GM21576 (cell line): ENCODE measurements around the gene LIN28B.
"Not testable (repeated sequence)": the region's sequence is repeated elsewhere in the genome, so short reads cannot be mapped to it uniquely, and the experiment has no call there.

Experiments used
- ATAC-seq: cut with Tn5 transposase; IDR thresholded peaks from one replicate; pipeline ENCODE4 v1.9.1; 2021; ENCODE audit warnings: mild to moderate bottlenecking, moderate library complexity; ENCODE audit not compliant: unreplicated experiment

The LIN28B gene

DNA sequence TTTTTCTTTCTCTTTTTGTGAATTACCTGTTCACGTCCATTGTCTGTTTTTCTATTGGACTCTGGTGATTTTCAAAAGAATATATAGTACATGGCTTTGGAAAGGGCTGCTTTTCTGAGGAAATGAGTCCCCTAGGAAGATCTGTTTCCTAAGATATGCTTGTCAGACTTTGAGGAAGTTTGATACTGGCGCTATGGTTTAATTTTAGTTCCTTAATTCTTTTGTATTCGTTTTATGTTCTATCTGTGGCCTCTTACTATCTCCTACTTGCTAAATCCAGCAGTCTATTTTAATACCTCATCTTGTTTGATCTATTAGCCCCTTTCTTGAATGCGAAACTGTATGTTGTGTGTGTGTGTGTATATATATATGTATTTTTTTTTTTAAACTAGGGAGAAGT, 101.9 kb downstream of the LIN28B start:
- ATAC-seq = no peak

GRCh38 chr6:105066233-105066632, 109.3 kb downstream of the LIN28B start:
- no peak for ATAC-seq

- ATAC-seq = no peak
Observed at GRCh38 chr6:105066836-105067235, 109.9 kb downstream of the LIN28B start.

DNA sequence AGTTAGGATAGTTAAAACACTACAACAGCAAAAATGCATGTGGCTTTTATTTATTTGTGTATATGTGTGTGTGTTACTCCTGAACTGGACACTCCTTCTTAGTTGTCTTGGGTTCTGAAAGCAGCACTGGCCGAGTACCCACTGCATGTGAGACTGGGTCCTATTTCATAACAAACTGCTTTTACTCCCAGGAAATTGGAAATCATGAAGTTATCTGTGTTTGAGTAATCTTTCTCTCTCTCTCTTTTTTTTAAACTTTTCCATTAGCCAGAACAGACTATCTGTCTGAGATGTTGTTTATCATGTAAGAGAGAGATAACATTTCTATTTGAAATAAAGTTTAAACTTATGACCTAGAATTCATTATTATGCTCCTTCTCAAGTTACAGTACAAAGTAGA, 110.4 kb downstream of the LIN28B start:
- ATAC-seq = no peak

DNA sequence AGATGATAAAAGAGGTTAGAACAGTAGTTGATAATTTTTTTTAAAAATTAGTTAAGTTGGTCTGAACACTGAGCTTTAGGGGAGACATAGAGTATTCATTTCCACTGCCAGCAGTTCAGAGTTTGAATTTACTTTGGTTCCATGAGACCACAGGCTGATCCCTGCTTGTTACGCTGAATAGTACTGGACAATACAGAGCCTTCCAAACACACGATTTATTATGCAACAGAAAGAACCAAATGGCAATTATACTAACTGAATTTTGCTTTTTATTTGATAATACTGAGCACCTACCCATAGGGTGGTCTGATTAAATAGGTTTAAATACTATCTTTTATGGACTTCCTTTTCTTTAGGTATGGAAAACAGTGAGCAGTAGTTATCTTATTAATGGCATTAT, 111.5 kb downstream of the LIN28B start:
- no peak for ATAC-seq

- ATAC-seq = no peak
Observed at GRCh38 chr6:105069821-105070445, 113.0 kb downstream of the LIN28B start.

GRCh38 chr6:105072798-105073199, 115.9 kb downstream of the LIN28B start:
- no peak for ATAC-seq

GRCh38 chr6:105075210-105075609, 118.3 kb downstream of the LIN28B start:
- ATAC-seq = no peak

GRCh38 chr6:105076418-105076817, 119.5 kb downstream of the LIN28B start:
- not testable (repeated sequence) for ATAC-seq

- ATAC-seq = no peak
Observed at GRCh38 chr6:105077596-105078385, 120.9 kb downstream of the LIN28B start.

DNA sequence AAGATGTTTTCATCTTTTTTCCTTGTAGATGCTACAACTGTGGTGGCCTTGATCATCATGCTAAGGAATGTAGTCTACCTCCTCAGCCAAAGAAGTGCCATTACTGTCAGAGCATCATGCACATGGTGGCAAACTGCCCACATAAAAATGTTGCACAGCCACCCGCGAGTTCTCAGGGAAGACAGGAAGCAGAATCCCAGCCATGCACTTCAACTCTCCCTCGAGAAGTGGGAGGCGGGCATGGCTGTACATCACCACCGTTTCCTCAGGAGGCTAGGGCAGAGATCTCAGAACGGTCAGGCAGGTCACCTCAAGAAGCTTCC, 121.4 kb downstream of the LIN28B start:
- no peak for ATAC-seq

DNA sequence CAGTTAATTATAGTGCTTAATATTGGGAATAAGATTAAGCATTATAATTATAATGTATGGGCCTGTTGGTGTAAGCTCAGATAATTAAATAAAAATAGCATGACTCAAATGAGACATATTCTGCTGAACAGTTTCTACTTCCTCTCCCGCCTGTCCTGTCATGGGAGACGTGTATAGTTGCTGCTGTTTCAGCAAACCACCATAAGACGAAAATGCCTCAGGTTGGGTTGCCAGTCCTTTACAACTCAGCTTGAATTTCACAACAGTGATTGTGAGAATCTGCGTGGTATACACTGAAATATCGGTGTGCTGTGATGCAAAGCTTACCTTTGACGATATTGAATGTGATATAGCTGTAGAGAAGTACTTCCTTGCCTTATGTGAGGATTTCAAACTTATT, 123.4 kb downstream of the LIN28B start:
- ATAC-seq = no peak

DNA sequence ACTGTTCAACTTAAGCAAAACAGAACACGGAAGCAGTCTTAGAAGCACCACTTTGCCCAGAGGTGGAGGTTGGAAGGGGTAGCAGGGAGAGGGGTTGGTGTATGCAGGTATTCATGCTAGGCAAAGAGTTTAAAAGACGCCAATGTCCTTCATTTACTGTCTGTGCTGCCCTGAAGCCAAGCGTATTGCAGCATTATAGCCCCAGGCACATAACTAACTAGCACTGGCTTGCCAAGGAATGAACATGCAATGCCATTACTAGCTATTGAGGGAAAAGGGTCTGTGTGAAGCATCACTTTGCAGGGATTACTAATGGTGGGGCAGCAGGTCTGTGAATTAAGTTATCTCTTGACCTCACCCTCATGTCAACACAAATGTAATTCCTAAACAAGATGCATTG, 124.8 kb downstream of the LIN28B start:
- ATAC-seq = not testable (repeated sequence)

DNA sequence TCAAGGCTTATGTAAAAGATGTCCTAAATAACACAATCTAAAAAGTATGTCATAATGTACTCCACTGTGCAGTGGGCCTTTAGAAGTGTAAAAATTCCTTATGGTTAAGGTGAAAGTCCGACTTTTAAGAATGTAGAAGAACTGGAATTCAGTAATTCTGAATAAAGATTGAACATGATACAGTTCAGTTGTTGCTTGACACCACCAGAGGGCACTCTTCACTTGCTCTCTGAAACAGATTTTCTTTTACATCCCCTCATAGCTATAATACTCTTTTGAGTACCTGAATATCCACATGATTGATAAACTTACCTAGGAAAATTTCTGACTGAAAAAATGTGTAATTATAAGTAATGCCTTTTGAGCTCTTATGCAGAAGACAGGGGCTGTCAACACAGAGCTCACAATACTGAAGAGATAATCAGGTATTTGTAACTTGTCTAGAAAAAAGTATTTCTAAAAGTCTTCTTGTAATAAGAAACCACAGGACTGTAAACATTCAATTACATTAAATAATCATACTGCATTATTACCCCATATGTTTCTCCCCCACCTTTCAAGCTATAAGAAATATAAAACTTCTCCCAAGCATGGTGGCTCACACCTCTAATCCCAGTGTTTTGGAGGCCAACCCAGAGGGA, 130.8 kb downstream of the LIN28B start:
- peak; percentile 72 for ATAC-seq

DNA sequence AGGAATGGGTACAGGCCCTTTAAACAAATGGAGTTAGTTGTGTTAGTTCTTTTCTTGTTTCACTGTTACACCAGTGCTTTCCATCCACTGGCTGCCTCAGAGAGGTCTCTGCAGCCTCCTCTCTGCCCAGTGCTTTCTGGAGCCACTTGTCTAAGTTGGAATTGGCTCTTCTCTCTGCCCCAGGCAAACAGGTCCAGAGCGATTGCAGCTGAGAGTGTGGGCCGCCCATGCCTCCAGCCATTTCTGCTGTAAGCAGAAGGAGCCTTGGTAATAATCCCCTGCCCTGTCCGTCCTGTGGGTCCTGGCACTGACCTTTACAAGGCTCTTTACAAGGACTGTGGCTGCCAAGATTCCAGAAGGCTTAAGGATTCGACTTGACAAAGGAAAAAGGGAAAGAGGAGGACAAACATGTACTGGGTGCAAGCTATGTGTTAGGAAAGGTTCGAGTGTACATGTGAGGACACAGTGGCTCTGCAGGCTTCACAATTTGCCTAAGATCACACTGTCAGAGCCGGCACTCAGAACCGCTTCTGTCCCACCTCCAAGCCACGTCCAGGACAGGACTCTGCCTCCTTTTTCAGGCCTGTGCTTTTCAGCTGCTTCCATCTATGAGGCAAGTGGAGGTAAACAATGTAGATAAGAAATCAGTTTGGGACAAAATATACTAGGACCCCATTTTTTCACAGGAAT, 134.4 kb downstream of the LIN28B start:
- ATAC-seq = no peak

GRCh38 chr6:105094133-105094640, 137.3 kb downstream of the LIN28B start:
- ATAC-seq = no peak

DNA sequence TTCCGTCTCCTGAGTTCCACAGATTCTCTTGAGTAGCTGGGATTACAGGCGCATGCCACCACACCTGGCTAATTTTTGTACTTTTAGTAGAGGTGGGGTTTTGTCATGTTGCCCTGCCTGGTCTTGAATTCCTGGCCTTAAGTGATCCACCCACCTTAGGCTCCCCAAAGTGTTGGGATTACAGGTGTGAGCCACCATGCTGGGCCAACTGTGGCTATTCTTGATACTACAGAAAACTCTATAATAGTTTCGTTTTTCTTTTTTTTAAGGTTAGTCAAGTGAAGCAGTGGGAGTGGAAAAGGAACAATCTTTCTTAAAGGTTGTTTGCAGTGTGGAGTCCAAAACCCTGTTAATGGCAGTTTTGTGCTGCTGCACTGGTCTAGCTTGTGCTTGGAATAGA, 138.2 kb downstream of the LIN28B start:
- no peak for ATAC-seq

- no peak for ATAC-seq
Observed at GRCh38 chr6:105097288-105097687, 140.4 kb downstream of the LIN28B start.

DNA sequence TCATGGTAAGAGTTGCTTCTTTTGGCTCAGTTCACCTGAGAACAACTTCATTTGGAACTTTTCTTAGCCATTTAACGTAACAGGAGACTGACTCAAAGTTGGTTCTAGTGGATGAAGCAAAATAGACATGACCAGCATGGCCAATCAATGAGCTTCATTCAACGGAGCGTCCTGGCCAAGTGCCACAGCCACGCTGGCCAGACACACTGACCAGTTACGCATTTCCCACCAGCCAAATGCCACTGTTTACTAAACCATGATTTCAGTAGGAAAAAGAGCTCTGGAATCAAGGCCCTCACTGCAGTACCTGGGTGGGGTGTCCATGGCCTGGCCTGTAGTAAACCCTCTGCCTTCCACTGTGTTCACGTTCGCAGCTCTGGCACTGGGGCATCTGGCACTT, 142.5 kb downstream of the LIN28B start:
- ATAC-seq = no peak

GRCh38 chr6:105102186-105102585, 145.3 kb downstream of the LIN28B start:
- no peak for ATAC-seq

DNA sequence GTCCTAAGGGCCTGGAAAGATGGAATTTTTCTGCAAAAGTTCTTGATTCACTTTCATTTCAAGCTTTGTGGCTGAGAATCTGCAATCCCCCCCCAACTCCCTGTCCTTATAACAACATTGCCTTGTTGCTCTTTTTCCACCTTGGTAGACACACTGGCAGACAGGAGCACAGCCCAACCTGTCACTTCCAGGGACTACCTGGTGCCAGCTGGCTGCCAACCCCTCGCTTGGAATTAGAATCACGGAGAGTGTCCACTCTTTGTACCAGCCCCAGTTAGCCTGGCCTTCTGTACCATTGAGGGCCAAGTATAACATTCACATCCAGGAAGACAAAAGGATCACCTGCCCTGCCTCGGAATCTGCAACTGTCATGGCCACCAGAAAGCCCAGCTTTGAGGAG, 148.2 kb downstream of the LIN28B start:
- no peak for ATAC-seq
